Activated CD8-positive, alpha-beta memory T cell treated with anti-CD3 and anti-CD28 coated beads, Interleukin-2, amount 50 U/mL, for 24 hours (primary cell): ENCODE measurements around the gene UGT1A10.

Experiments
- DNase-seq: peaks from one replicate; pipeline ENCODE4 v3.0.0-alpha.2; 2020; ENCODE audit errors: extremely low read depth

Gene UGT1A10

DNA sequence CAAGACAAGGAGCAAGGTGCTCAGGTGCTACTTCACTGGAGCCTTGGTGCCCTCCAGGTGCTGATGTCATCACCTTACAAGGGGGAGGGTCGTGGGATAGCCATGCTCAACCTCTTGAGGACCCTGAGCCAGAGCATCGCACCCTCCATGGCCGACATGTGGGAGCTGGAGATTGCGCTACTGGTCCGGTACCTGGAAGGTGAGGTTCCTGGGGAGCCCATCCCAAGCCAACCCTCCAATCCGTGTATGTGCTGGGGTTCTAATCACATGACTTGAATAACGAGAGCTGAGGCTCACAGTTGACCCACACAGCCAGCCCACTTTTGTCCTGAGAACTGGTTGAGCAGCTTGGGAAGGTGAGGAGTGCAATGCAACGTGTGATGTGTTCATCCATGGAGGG is 167.7 kb downstream of the UGT1A10 start:
- DNase-seq: no peak

DNA sequence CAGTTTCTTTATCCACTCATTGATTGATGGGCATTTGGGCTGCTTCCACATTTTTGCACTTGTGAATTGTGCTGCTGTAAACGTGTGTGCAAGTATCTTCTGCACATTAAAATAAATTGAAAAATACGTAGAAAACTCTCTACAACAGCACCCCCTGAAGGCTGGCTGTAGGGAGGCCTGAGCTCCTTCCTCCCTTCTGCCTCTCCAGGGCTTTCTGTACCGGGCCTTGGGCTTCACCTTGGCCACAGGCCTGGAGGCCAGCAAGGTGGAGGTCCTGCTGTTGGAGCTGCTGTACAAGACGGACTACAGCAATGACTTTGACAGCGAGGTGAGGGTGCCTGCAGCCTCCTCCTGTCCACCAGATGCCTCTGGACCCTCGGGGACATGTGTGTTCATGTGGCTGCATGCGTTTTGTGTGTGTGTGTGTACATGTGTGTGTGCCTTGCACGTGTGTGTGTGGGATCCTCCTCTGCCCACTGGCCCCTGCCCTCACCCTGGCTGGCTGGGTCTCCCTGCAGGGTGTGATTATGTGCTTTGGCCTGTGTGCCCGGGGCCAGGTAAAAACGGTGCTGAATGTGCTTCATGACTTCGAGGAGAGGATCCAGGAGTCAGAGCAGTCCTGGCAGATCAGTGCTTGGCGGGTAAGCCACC is 171.1 kb downstream of the UGT1A10 start:
- no peak for DNase-seq

- DNase-seq: no peak
These were observed 172.0 kb downstream of the UGT1A10 start for GRCh38 chr2:233807966-233808935.

DNA sequence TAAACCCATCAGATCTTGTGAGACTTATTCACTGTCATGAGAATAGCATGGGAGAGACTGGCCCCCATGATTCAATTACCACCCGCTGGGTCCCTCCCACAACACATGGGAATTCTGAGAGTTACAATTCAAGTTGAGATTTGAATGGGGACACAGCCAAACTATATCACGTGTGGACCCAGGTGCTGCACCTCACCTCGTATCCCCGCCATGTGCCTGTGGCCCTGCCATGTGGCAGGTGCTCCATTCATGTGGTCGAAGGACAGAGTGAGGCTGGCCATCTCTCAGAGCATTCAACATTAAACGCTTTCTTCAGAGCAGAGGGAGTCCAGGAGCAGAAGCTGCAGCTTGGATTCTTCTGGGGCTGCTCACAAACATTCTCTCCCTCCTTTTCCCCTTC is 174.1 kb downstream of the UGT1A10 start:
- no peak for DNase-seq

GRCh38 chr2:233811087-233811486 is 174.8 kb downstream of the UGT1A10 start:
- DNase-seq: no peak

DNA sequence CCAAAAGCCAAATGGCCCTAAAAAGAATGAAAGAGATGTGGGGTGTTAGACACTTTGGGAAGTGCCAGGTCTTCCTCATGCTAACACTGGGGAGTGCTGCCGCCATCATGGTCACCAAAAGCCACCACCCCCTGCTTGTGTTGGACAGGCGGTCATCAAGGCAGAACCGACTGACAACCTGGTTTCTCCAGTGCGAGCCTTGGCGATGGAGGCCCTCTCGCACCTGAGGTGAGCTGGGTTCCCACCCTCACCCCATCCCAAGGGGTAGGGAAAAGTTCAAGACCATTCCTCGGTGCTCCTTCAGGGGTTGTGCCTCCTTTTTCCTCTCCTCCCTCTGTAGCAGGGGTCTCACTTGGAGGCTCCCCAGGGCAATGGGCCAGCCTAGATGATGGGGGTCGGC is 175.5 kb downstream of the UGT1A10 start:
- DNase-seq: no peak

- DNase-seq: no peak
These were observed 177.2 kb downstream of the UGT1A10 start for GRCh38 chr2:233813236-233814055.

- no peak for DNase-seq
These were observed 178.0 kb downstream of the UGT1A10 start for GRCh38 chr2:233814056-233814835.

DNA sequence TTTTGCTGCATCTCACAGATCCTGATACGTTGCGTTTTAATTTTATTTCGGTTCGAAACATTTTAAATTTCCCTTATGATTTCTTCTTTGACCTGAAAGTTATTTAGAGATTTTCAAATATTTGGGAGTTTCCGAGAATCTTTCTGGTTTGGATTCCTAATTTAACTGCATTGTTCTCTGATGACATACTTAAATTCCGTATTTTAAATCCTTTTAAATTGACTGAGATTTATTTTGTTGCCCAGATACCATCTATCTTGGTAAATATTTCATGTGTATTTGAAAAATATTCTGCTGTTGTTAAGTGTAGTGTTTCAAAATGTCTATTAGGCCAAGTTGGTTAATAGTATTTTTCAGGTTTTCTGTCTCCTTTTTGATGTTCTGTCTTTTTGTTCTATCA is 179.6 kb downstream of the UGT1A10 start:
- no peak for DNase-seq

- DNase-seq: no peak
These were observed 180.1 kb downstream of the UGT1A10 start for GRCh38 chr2:233816334-233816733.

- DNase-seq: no peak
These were observed 180.5 kb downstream of the UGT1A10 start for GRCh38 chr2:233816771-233817170.

GRCh38 chr2:233817361-233817911 is 181.2 kb downstream of the UGT1A10 start:
- DNase-seq: no peak

- DNase-seq: no peak
These were observed 181.9 kb downstream of the UGT1A10 start for GRCh38 chr2:233817995-233818638.

DNA sequence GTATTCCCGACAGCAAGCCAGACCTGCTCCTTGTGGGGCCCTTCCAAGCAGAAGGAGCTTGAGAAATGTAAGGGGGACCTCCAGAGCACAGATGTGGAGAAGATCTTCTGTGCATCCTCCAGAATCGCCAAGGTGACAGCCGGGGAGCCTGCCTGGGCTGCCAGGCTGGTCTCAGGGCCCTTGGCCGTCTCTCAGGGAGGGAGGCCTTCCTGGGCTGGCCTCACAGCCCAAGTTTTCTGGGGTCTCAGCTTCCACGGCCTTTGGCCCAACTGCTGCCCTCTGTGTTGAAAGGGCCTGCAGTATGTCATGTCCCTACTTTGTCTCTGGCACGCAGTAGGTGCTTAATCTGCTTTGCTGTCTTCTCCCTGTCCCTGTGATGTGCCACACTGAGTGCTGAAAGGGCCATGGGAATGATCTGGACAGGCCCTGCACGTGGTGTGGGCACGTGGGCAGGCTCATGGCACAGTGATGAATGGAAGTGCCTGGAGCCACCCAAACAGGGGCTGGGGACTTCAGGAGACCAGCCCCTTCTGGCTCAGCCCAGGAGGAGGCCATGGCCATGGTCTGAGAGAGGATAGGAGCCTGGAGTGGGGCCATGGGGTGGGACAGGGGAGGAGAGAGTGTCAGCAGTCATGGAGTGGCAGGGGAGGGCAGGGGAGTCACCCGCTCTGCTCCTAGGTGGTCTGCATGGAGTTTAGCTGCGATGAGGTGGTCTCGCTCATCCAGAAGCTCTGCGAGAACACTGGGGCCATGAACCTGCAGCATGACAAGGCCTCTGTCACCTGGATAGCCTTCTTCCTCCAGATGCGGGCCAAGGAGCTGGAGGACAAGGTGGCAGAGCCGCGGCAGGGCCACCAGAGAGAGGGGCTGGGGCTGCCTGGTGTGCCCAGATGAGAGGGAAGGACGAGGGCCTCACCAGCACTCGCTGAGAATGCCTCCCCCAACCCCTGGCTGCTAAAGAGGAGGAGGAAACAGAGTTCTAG is 182.7 kb downstream of the UGT1A10 start:
- DNase-seq: no peak

DNA sequence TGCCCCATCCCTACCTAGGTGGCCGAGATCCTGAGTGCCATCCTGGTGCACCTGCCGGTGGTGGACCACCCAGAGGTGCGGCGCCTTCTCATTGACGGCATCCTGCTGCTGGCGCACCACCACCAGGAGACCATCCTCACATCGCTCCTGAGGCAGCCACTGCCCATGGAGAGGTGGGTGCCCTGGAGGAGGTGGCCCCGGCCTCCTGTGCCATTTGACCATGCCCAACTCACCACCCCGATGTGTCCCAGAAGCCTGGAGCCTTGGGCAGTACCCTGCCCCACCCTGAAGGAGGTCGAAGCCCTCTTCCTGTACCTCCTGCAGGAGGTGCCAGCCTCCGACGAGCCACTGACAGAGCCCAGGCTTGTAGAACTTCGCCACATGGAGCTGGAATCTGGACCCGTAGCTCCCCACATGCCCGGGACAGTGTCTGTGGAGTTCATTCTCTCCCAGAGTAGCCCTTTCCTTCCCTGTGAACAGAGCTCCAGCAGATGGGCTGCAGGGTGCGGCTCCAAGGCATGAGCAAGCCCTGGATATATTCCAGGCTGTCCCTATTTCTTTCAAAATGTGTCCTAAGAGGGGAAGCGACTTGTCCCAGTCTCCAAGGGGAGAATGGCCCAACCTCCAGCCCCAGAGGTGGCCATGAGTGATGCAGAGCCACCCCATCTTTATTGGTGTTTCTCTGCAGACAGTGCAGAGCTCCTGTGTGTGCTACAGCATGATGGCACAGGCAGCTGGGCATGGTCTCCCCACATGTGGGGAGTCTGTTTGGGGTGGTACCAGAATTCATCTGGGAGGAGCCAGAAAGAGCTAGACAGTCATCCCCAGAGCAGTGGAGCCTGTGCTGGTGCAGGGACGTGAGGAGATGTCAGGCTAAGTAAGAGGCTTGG is 183.9 kb downstream of the UGT1A10 start:
- no peak for DNase-seq

DNA sequence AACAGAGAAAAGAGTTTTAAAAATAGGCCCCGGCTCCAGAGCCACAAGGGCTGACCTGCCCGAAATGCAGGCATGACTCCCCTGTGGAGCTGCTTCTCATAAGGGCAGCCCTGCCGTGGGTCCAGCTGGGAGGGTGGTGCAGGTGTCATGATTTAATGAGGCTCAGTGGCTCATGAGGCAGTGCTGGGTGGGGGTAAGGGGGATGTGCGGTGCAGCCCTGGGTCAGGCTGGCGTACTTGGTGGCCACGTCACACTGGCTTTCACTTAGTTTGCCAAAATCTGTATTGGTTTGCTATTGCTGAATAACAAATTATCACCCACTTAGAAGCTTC is 184.5 kb downstream of the UGT1A10 start:
- DNase-seq: no peak

DNA sequence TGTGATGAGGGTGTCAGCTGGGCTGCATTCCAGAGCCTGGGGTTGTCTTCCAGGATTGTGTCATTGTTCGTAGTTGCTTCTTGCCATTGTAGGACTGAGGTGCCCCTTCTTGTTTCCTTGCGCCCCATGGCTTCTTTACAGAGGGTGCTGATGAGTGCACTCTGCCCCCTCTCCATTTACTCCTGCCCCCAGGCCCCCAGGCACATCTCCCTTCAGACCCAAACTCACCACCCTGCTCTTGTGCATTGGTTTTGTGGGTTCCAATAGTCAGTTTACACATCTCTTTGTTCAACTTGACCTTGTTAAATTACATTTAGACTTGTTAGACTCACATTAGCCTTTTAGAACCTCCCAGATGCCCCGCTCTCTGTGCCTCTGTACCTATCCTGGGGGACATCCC is 184.9 kb downstream of the UGT1A10 start:
- no peak for DNase-seq

- DNase-seq: no peak
These were observed 185.5 kb downstream of the UGT1A10 start for GRCh38 chr2:233821709-233822100.
